Transverse colon (tissue), 4 donors: ENCODE results near the gene GPR37L1. TPM values are rescaled to one million over a fixed set of nuclear protein-coding genes. Genes with fewer than 3 reads are reported as not detected.

ENCODE experiments used
- DNase-seq: peaks from one replicate; pipeline ENCODE4 v3.0.0-alpha.2; 2019
- H3K27ac ChIP-seq, 4 donors: fragments of 200-600 bp; sonication (generic); 2 replicates each; pipeline ENCODE4 v1.5.1; 2016 to 2018; ENCODE audit warnings: inconsistent platforms in 4 of 4
- H3K27me3 ChIP-seq: fragments of 200-600 bp; sonication (generic); 2 replicates; pipeline ENCODE4 v1.5.1; 2017; ENCODE audit warnings: inconsistent platforms
- H3K36me3 ChIP-seq, 4 donors: fragments of 200-600 bp; sonication (generic); 2 replicates each; pipeline ENCODE4 v1.5.1; 2017 to 2019; ENCODE audit warnings: inconsistent platforms in 4 of 4
- H3K4me1 ChIP-seq, 4 donors: fragments of 200-600 bp; sonication (generic); 2 replicates each; pipeline ENCODE4 v1.5.1; 2017 to 2020; ENCODE audit warnings: inconsistent platforms in 4 of 4
- H3K4me3 ChIP-seq, 4 donors: fragments of 200-600 bp; sonication (generic); 1 replicate in 1 of 4; 2 replicates in 3 of 4; pipeline versions ENCODE4 v1.5.1 to v1.6.1; 2017 to 2019; ENCODE audit warnings: inconsistent platforms in 4 of 4
- H3K9me3 ChIP-seq, 2 donors: fragments of 200-600 bp; sonication (generic); 2 replicates each; pipeline ENCODE4 v1.5.1; 2017 to 2019; ENCODE audit warnings: inconsistent platforms in 2 of 2
- EP300 ChIP-seq: sonication (generic); formaldehyde crosslinking; IDR thresholded peaks from one replicate; pipeline ENCODE4 v1.6.1; 2017; ENCODE audit warnings: antibody characterized with exemption, low read depth
- POLR2A ChIP-seq: fragments of 450-650 bp; IDR thresholded peaks from one replicate; pipeline ENCODE4 v1.6.1; 2016; ENCODE audit warnings: antibody characterized with exemption, mild to moderate bottlenecking, moderate library complexity
- POLR2AphosphoS5 ChIP-seq, 3 donors: sonication (generic); formaldehyde crosslinking; IDR thresholded peaks; one replicate each; pipeline ENCODE4 v1.6.1; 2016; ENCODE audit warnings: antibody characterized with exemption in 3 of 3
- WGBS, 2 donors: methylation state at CpG; one replicate each; pipeline ENCODE4 v1.1.5; 2018; ENCODE audit warnings: low coverage in 1 of 2; 5-methylcytosine and 5-hydroxymethylcytosine counted together
- in situ Hi-C, 4 donors: fragments of 200-750 bp; cut with MboI; loops; one replicate each; pipeline versions ENCODE4 v1.15.0 to v1.15.1; 2017; ENCODE audit warnings: low sequenced_read_pairs in 3 of 4, low pct_ligation_motif_present in 1 of 4, low pct_unique_long_range_greater_than_20kb in 1 of 4
- intact Hi-C: fragments of 100-400 bp; cut with DNase I; formaldehyde crosslinking; loops from one replicate; pipeline ENCODE4 v1.15.1; 2023; ENCODE audit warnings: low total_unique reads
- total RNA-seq, 4 donors: library from RNA; depleted of rRNA; stranded (reverse); fragments of >200 nt; gene quantifications; one replicate each; pipeline ENCODE4 v1.1.0, GENCODE V29; 2016
- TF ChIP-seq, protein P1 (sequence below), 5 experiments: fragments of 200-600 bp in 3 of 5; fragments of 450-650 bp in 2 of 5; sonication (generic) in 3 of 5; IDR thresholded peaks; 1 replicate in 2 of 5; 2 replicates in 3 of 5; pipeline ENCODE4 v1.5.1; 2016 to 2017; ENCODE audit warnings: antibody characterized with exemption in 5 of 5, inconsistent platforms in 3 of 5, mild to moderate bottlenecking in 2 of 5, moderate library complexity in 1 of 5

The GPR37L1 gene
- total RNA-seq, 4 donors from 2014 or later: 0.55 to 0.95 TPM; not detected in 2

DNA sequence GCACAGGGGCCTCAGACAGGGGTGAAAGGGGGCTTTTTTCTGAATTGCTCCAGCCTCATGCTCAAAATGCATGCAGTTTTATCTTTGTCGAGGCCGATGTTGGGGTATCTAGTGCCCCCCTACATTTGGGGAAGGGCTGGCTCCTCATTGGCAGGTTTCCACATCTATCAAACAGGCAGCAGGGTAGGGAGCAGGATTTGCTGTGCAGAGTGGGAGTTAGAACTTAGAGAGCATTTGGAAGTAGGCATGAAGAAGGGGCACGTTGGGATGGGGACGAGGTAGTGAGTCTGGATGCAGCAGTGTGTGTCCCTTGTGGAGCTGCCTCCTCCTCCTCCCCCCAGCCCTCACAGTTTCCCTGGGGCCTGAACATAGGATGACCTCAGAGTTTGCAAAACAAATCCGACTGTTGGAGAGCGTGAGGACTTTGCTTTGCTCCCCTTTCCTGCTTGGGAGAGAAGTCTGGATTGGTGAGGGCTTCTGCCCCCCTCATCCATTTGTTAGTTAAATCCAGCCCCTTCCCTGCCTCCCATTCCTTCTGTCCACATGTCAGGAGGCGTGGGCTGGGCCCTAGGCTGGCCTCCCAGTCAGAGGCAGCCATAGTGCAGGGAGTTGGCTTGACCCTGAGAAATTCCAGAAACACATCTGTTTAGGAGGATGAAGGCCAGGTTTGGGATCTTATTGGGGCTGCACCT lies 36.9 kb upstream of the GPR37L1 start:
- no peaks in the 10 kb centered on the region for H3K27me3 ChIP-seq
- no peak overlapping the region for H3K4me3 ChIP-seq
- intact Hi-C loops: no loop called here
- H3K27ac ChIP-seq: peak overlapping the region; percentile 84 to 95 (median 92)
- H3K36me3 ChIP-seq: no peaks in the 10 kb centered on the region
- H3K4me1 ChIP-seq: peaks cover 10 to 57% (median 43%) of the 10 kb centered on the region in 4 donors
- 24% methylated on average over 7 of the region's 7 CpGs; no CpG with 5 or more reads in 1 of the 2 donors for WGBS, 2 donors
- TF ChIP-seq, protein P1, sequence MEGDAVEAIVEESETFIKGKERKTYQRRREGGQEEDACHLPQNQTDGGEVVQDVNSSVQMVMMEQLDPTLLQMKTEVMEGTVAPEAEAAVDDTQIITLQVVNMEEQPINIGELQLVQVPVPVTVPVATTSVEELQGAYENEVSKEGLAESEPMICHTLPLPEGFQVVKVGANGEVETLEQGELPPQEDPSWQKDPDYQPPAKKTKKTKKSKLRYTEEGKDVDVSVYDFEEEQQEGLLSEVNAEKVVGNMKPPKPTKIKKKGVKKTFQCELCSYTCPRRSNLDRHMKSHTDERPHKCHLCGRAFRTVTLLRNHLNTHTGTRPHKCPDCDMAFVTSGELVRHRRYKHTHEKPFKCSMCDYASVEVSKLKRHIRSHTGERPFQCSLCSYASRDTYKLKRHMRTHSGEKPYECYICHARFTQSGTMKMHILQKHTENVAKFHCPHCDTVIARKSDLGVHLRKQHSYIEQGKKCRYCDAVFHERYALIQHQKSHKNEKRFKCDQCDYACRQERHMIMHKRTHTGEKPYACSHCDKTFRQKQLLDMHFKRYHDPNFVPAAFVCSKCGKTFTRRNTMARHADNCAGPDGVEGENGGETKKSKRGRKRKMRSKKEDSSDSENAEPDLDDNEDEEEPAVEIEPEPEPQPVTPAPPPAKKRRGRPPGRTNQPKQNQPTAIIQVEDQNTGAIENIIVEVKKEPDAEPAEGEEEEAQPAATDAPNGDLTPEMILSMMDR (IDR thresholded peaks at IDR 0.05): no peak
- TF ChIP-seq EP300: no peak
- TF ChIP-seq POLR2A: no peak
- peak in 1 of 3 donors; percentile 12 for TF ChIP-seq POLR2AphosphoS5 (IDR thresholded peaks at IDR 0.05)
- no peaks in the 10 kb centered on the region for H3K9me3 ChIP-seq
- in situ Hi-C loops: no loop called here
- peak; percentile 40 for DNase-seq

DNA sequence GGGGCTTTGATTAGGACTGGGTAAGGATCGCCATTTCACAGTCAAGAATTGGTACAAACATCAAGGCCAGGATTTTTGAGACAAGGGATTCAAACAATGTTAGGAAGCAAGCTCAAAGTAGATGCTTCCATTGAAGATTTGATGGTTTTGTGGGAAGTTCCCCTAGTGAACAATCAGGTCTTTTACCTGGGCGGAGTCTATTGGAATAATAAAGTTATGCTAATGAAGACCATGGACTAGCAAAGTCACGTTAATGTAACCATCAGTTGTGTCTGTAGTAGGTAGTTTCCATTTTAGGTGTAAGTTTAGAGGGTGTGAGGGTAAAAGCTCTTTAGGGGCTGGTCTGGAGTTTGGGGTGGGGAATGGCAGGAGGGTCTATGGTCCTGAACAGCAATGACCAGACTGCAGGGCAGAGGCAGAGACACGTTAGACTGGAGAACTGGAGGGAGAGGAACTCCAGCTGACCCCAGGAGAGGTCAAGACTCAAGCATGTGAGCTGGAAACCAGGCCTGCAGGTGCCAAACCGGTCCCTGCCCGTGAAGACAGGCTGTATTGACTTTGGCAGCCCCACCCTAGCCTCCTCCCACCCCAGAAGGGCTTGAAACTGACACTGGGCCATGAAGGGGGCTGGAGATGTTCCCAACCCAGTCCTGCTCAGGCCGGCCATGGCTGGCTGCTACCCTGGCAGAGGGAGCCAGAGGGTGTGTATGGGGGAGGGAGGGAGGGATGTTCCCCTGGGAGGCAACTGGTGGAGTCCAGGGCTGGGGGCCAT lies 36.0 kb upstream of the GPR37L1 start:
- no peaks in the 10 kb centered on the region for H3K9me3 ChIP-seq
- DNase-seq: peak; percentile 83
- peak overlapping the region; percentile 84 to 95 (median 92) for H3K27ac ChIP-seq
- H3K27me3 ChIP-seq: no peaks in the 10 kb centered on the region
- intact Hi-C loops: no loop called here
- TF ChIP-seq, protein P1 (IDR thresholded peaks at IDR 0.05): no peak
- TF ChIP-seq EP300 (peak; percentile 79), POLR2AphosphoS5 (IDR thresholded peaks at IDR 0.05) (peak in 2 of 3 donors; percentile 47 to 66)
- H3K4me1 ChIP-seq: peaks cover 10 to 52% (median 43%) of the 10 kb centered on the region in 4 donors
- H3K4me3 ChIP-seq: no peak overlapping the region
- H3K36me3 ChIP-seq: no peaks in the 10 kb centered on the region
- WGBS, 2 donors: 38 to 68% methylated on average over 2 to 7 of the region's 7 CpGs
- in situ Hi-C loops: no loop called here

DNA sequence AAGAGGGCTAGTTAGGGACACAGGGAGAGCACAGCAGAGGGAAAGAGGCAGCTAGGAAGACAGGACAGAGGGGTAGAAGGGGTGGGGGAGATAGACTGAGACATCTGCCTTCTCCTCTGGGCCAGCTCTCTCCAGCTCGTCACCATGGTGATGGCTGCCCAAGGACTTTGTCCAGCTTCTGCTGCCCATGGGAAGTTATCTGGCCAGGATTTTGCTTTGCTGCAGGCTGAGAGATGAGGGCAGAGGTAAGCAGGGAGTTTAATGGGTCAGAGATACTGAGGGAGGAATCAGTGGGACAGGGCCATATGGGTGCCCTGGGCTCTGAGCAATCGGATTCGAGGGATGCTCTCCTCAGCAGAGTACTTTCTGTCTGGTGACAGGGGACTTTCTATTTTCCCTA lies 34.5 kb upstream of the GPR37L1 start:
- no peaks in the 10 kb centered on the region for H3K36me3 ChIP-seq
- WGBS, 2 donors: 68% methylated on average over 3 of the region's 3 CpGs
- H3K27me3 ChIP-seq: no peaks in the 10 kb centered on the region
- no peak for TF ChIP-seq POLR2A
- TF ChIP-seq EP300: no peak
- TF ChIP-seq, protein P1 (IDR thresholded peaks at IDR 0.05): no peak
- no peak for TF ChIP-seq POLR2AphosphoS5 (IDR thresholded peaks at IDR 0.05)
- H3K27ac ChIP-seq: peak overlapping the region; percentile 84 to 95 (median 92)
- H3K4me1 ChIP-seq: peaks cover 10 to 43% (median 39%) of the 10 kb centered on the region in 4 donors
- DNase-seq: peak; percentile 28
- intact Hi-C loops (no loop called here), in situ Hi-C loops (no loop called here)
- no peak overlapping the region for H3K4me3 ChIP-seq
- no peaks in the 10 kb centered on the region for H3K9me3 ChIP-seq

DNA sequence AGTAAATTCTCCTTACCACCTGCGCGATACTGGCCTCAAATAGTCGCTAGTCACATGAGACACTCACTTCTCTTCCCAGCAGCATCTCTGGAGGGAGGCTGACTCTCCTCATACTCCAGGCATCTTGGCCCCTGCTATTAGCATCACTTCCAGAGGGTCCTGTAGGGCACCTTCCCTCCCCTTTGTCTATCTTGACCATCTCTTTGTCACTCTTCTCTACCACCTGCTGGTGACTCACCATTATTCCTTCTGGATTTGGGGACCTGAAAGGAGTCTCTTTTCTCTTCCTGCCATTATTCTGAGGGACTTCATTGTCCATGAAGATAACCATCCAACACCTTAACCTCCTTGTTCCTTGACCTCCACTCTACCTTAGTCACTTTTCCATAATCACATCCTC lies 31.7 kb upstream of the GPR37L1 start:
- in situ Hi-C loops: no loop called here

More for the DNA sequence above, 31.7 kb upstream of the GPR37L1 start:
- intact Hi-C loops: no loop called here
- Histone ChIP-seq H3K4me3 (no peak overlapping the region), H3K9me3 (no peaks in the 10 kb centered on the region), H3K36me3 (no peaks in the 10 kb centered on the region), H3K4me1 (peaks cover 3 to 28% (median 24%) of the 10 kb centered on the region in 4 donors), H3K27ac (no peak overlapping the region), H3K27me3 (no peaks in the 10 kb centered on the region)
- 100% methylated on average over 3 of the region's 3 CpGs; no CpG with 5 or more reads in 1 of the 2 donors for WGBS, 2 donors
- no peak for DNase-seq
- TF ChIP-seq EP300 (no peak), POLR2AphosphoS5 (IDR thresholded peaks at IDR 0.05) (no peak), POLR2A (no peak)
- TF ChIP-seq, protein P1 (IDR thresholded peaks at IDR 0.05): peak in 2 of 5 experiments; percentile 34 to 50
